Astrocyte of the cerebellum (primary cell): ENCODE measurements around the gene AK8.

Source experiments
- DNase-seq: peaks from one replicate; pipeline ENCODE4 v3.0.0-alpha.2; 2011; ENCODE audit warnings: low read depth
- H3K4me3 ChIP-seq: 2 replicates; pipeline ENCODE4 v1.5.1; 2011; ENCODE audit warnings: mild to moderate bottlenecking, low read depth, low read length, moderate library complexity
- CTCF ChIP-seq: IDR thresholded peaks from 2 replicates; pipeline ENCODE4 v1.5.1; 2012; ENCODE audit warnings: low read length, low read depth, moderate library complexity, mild to moderate bottlenecking; ENCODE audit errors: missing control alignments
- in situ Hi-C: cut with HindIII; loops from 2 replicates; pipeline ENCODE4 v1.10.0; 2017; ENCODE audit warnings: low sequenced_read_pairs

Gene AK8

DNA sequence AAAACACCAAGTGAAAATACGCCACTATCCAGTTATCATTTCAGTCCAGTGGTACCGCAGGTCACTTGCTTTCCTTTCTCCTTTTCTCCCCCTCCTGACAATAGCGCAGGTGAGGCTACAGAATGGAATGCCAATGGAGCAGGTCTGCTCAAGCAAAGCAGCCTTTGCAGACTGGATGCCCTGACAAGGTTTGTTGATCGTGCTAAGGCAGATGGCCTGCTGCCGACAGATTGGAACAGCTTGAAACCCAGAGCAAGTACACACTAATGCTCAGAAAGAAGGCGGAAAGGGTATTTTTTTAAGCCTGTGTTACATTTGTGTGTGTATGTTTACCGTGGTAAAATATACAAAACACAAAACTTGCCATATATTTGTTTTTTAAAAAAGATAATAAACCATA, 20.0 kb upstream of the AK8 start:
- H3K4me3 ChIP-seq = no peak overlapping the region
- no peak for DNase-seq
- TF ChIP-seq CTCF = no peak
- in situ Hi-C loops = no loop called here

DNA sequence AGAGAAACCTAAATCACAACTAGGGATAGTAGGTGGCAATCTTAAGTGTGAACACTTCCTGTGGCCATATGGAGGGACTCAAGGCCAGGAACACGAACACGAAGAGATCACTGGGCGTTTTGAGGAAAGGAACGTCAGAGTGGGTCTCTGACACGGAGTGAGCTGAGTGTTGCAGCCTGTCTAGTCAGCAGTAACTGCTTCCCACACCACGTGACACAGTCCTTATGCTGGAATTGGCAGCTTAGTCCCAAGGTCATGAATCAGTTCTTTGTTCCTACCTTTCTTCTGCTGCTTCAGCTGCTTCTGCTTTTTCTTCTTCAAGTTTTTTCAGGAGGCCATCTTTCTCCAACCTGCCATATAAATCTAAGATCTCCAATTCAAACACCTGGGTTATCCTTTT, 18.8 kb upstream of the AK8 start:
- no peak for DNase-seq
- H3K4me3 ChIP-seq = no peak overlapping the region
- TF ChIP-seq CTCF = no peak
- in situ Hi-C loops = no loop called here

DNA sequence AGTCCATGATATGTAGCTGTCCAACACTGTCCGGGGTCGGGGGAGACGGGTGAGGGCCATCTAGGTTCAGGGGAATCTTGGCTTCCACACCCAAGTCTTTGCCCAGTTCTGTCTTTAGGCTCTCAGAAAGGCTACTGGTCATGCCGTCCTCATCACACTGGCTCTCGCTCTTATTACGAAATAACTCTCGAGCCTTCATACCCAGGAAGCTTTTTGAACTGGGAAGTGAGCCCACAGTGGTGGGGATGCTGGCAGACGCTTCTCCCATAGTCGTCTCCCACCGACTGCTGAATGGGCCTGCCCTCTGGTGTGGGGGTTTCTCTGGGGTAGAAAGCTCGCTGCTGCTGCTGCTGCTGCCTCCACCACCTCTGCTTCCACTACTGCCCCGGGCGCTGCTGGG, 18.2 kb upstream of the AK8 start:
- in situ Hi-C loops = no loop called here
- DNase-seq = no peak
- TF ChIP-seq CTCF = no peak

GRCh38 chr9:132894862-132895835, 17.1 kb upstream of the AK8 start:
- in situ Hi-C loops = no loop called here
- no peak for DNase-seq
- no peak for TF ChIP-seq CTCF
- no peak overlapping the region for H3K4me3 ChIP-seq

More for the DNA sequence above, 18.2 kb upstream of the AK8 start:
- no peak overlapping the region for H3K4me3 ChIP-seq

GRCh38 chr9:132894346-132894745, 16.3 kb upstream of the AK8 start:
- no peak overlapping the region for H3K4me3 ChIP-seq
- no peak for DNase-seq
- TF ChIP-seq CTCF = no peak
- in situ Hi-C loops = no loop called here

GRCh38 chr9:132892400-132892799, 14.3 kb upstream of the AK8 start:
- no peak for DNase-seq
- TF ChIP-seq CTCF = no peak
- in situ Hi-C loops = no loop called here
- no peak overlapping the region for H3K4me3 ChIP-seq
